ENCODE measurements around the gene CDH4. TPM values are rescaled to one million over a fixed set of nuclear protein-coding genes. Genes with fewer than 3 reads are reported as not detected.
"Not testable (repeated sequence)": the region's sequence is repeated elsewhere in the genome, so short reads cannot be mapped to it uniquely, and the experiment has no call there.

The CDH4 gene
- total RNA-seq, 1 donor from 2014 or later = not detected

GRCh38 chr20:61405007-61405406, 152.9 kb downstream of the CDH4 start:
- CTCF ChIA-PET = no interaction called here
- POLR2A ChIA-PET = no interaction called here
- no peaks in the 10 kb centered on the region for H3K4me1 Mint-ChIP-seq
- no peak overlapping the region for H3K27ac Mint-ChIP-seq
- ATAC-seq (ENCODE audit: low read depth) (no peak), DNase-seq (no peak)
- peaks cover 5% of the 10 kb centered on the region for H3K9me3 Mint-ChIP-seq
- H3K36me3 Mint-ChIP-seq (ENCODE audit: low read depth) = no peaks in the 10 kb centered on the region
- TF ChIP-seq CTCF (IDR thresholded peaks at IDR 0.05) = no peak
- no peaks in the 10 kb centered on the region for H3K27me3 Mint-ChIP-seq
- intact Hi-C loops (cut with micrococcal nuclease) = no loop called here
- H3K4me3 Mint-ChIP-seq = no peak overlapping the region

GRCh38 chr20:61406773-61407172, 154.7 kb downstream of the CDH4 start:
- H3K27me3 Mint-ChIP-seq; H3K4me1 Mint-ChIP-seq; H3K27ac Mint-ChIP-seq; H3K9me3 Mint-ChIP-seq; ATAC-seq (ENCODE audit: low read depth); H3K4me3 Mint-ChIP-seq; DNase-seq; CTCF ChIA-PET; intact Hi-C loops (cut with micrococcal nuclease); H3K36me3 Mint-ChIP-seq (ENCODE audit: low read depth); POLR2A ChIA-PET: not testable (repeated sequence)

- intact Hi-C loops (cut with micrococcal nuclease) = no loop called here
- POLR2A ChIA-PET = no interaction called here
- ATAC-seq (ENCODE audit: low read depth) (no peak), DNase-seq (no peak)
- Mint-ChIP-seq H3K9me3 (peaks cover 2% of the 10 kb centered on the region), H3K4me1 (no peaks in the 10 kb centered on the region), H3K36me3 (ENCODE audit: low read depth) (no peaks in the 10 kb centered on the region), H3K27me3 (no peaks in the 10 kb centered on the region), H3K4me3 (no peak overlapping the region), H3K27ac (no peak overlapping the region)
- TF ChIP-seq CTCF (IDR thresholded peaks at IDR 0.05) = no peak
- CTCF ChIA-PET = no interaction called here
Measured at GRCh38 chr20:61407561-61407960, 155.5 kb downstream of the CDH4 start.

- intact Hi-C loops (cut with micrococcal nuclease) = no loop called here
- H3K4me3 Mint-ChIP-seq = no peak overlapping the region
- no peak for TF ChIP-seq CTCF (IDR thresholded peaks at IDR 0.05)
- POLR2A ChIA-PET = no interaction called here
- H3K36me3 Mint-ChIP-seq (ENCODE audit: low read depth) = no peaks in the 10 kb centered on the region
- no peaks in the 10 kb centered on the region for H3K4me1 Mint-ChIP-seq
- CTCF ChIA-PET = no interaction called here
- DNase-seq = no peak
- no peak for ATAC-seq (ENCODE audit: low read depth)
- no peaks in the 10 kb centered on the region for H3K27me3 Mint-ChIP-seq
- no peak overlapping the region for H3K27ac Mint-ChIP-seq
- H3K9me3 Mint-ChIP-seq = peaks cover 2% of the 10 kb centered on the region
Measured at GRCh38 chr20:61408951-61409740, 157.1 kb downstream of the CDH4 start.

- Mint-ChIP-seq H3K36me3 (ENCODE audit: low read depth) (no peaks in the 10 kb centered on the region), H3K27ac (no peak overlapping the region), H3K4me1 (no peaks in the 10 kb centered on the region), H3K9me3 (peaks cover 2% of the 10 kb centered on the region), H3K4me3 (no peak overlapping the region), H3K27me3 (no peaks in the 10 kb centered on the region)
- ChIA-PET POLR2A (no interaction called here), CTCF (no interaction called here)
- no peak for TF ChIP-seq CTCF (IDR thresholded peaks at IDR 0.05)
- no peak for ATAC-seq (ENCODE audit: low read depth)
- intact Hi-C loops (cut with micrococcal nuclease) = no loop called here
- no peak for DNase-seq
Measured at GRCh38 chr20:61411743-61412142, 159.7 kb downstream of the CDH4 start.

GRCh38 chr20:61413752-61414151, 161.7 kb downstream of the CDH4 start:
- Mint-ChIP-seq H3K9me3 (no peaks in the 10 kb centered on the region), H3K4me1 (no peaks in the 10 kb centered on the region), H3K27me3 (no peaks in the 10 kb centered on the region), H3K36me3 (ENCODE audit: low read depth) (no peaks in the 10 kb centered on the region), H3K27ac (no peak overlapping the region), H3K4me3 (no peak overlapping the region)
- POLR2A ChIA-PET = no interaction called here
- intact Hi-C loops (cut with micrococcal nuclease) = no loop called here
- TF ChIP-seq CTCF (IDR thresholded peaks at IDR 0.05) = no peak
- CTCF ChIA-PET = no interaction called here
- DNase-seq (no peak), ATAC-seq (ENCODE audit: low read depth) (no peak)

Data from activated B cell treated with CpG ODN at 0.5 μM for 24 hours (primary cell).